ENCODE data around the gene LHFPL2. TPM values are rescaled to one million over a fixed set of nuclear protein-coding genes. Genes with fewer than 3 reads are reported as not detected.

Gene LHFPL2
- total RNA-seq, 3 donors from 2014 or later, result 44.8 to 63.6 (median 50.2) TPM

DNA sequence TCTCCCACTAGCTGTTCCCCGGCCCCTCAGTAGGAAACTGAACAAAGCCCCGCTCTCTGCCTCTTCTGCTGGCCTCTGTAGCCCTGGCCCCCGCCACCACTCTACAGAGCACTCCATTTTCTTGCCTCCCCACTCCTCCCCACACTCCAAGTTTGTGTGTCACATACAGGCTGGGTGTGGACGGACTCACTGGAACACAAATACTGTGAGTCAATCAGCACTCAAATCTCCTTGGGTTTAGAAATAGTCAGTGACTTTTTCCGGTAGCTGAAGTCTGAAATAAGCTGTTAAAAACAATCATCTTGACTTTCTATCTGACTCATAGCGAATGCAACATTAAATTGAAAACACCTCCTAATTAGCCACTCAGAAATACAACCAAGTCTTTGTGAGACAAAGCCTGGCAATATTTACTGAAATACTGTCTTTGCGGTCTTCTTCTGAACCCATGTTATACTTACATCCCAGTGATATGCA is 122.5 kb downstream of the LHFPL2 start:
- TF ChIP-seq, protein P1, sequence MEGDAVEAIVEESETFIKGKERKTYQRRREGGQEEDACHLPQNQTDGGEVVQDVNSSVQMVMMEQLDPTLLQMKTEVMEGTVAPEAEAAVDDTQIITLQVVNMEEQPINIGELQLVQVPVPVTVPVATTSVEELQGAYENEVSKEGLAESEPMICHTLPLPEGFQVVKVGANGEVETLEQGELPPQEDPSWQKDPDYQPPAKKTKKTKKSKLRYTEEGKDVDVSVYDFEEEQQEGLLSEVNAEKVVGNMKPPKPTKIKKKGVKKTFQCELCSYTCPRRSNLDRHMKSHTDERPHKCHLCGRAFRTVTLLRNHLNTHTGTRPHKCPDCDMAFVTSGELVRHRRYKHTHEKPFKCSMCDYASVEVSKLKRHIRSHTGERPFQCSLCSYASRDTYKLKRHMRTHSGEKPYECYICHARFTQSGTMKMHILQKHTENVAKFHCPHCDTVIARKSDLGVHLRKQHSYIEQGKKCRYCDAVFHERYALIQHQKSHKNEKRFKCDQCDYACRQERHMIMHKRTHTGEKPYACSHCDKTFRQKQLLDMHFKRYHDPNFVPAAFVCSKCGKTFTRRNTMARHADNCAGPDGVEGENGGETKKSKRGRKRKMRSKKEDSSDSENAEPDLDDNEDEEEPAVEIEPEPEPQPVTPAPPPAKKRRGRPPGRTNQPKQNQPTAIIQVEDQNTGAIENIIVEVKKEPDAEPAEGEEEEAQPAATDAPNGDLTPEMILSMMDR (IDR thresholded peaks at IDR 0.05), result no peak
- no peak for DNase-seq
- intact Hi-C loops (cut with DNase I, micrococcal nuclease), result no loop called here
- Histone ChIP-seq H3K36me3 (ENCODE audit: low read depth) (no peaks in the 10 kb centered on the region), H3K4me1 (ENCODE audit: low read depth) (no peaks in the 10 kb centered on the region), H3K9me3 (no peaks in the 10 kb centered on the region), H3K4me3 (no peak overlapping the region)
- peak; percentile 54 for ATAC-seq

DNA sequence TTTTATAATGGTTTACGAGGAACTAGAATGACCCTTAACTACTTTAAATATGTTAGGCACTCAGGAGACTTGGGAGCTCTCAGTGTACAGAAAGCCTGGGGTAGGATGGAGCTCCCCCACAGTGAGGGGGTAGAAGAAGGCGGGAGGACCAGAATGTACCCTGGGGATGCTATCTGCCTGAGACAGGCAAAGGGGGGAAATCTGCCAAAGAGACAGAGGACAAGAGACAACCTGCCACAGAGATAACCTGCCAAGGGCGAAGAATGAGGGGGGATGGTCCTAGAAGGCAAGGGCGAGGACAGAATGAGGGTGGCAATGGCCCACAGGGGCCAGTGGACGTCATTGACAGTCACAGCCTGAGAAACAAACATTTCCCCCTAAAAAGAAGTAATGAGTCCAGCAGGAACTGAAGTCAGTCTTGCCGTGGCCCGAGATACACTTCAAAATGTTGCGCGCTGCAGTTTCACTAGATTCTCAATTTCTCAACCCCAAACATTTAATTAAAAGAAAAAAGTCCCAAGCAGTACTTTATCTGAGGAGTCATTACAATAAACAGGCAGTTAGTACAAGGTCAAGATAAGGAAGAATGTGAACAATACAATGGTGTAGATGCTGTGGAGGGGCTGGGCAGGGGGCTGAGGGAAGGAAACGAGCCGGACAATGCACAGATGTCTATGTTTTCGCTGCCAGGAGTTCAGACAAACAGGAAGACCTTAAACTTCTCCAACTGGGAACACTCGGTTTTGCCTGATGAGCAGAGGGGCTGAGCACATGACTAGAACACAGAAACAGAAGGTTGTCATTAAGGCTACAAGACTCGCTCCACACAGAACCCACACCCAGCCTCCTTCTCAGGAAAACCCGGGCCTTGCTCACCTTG is 125.0 kb downstream of the LHFPL2 start:
- TF ChIP-seq, protein P1 (IDR thresholded peaks at IDR 0.05), result no peak
- no peak for DNase-seq

DNA sequence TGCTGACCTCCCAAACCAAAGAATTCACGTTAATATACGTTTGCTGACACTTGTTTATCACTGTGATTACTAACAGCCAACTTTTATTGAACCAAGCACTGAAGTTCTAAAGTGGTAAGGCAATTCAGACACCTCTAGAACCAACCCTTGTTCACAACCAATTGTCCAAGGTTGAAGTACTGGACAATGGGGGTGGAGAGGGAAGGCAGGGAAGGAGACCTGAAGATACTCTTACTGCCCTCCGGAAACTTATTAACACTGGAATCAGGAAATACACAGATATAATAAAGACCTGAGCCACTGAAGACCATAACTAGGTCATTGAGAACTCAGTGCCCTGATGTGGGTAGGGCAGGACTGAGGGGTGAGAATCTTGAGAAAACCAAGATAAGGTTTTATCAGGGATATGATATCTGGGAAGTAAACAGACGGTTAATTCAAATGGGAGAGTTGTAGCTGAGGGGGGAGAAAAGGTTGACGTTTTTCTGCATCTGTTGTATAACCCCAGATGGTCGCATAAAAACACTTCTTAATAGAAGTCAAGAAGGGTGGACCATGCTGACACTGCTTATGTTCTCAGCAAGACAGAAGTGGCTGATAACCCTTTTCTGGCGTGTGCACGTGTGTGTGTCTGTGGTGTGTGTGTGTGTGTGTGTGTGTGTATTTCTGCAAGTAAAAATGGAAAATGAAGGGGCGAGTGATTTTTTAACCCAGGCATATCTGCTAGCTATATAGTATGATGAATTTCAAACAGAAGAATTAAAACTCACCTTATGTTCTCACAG is 125.9 kb downstream of the LHFPL2 start:
- no peak for ATAC-seq
- H3K4me1 ChIP-seq (ENCODE audit: low read depth), result peaks cover 6% of the 10 kb centered on the region
- H3K36me3 ChIP-seq (ENCODE audit: low read depth), result no peaks in the 10 kb centered on the region
- TF ChIP-seq, protein P1 (IDR thresholded peaks at IDR 0.05), result no peak
- no peak overlapping the region for H3K4me3 ChIP-seq
- no peaks in the 10 kb centered on the region for H3K9me3 ChIP-seq
- DNase-seq, result no peak
- intact Hi-C loops (cut with DNase I, micrococcal nuclease), result no loop called here

More for the DNA sequence above, 125.0 kb downstream of the LHFPL2 start:
- H3K9me3 ChIP-seq, result no peaks in the 10 kb centered on the region
- no peak overlapping the region for H3K4me3 ChIP-seq
- ATAC-seq, result no peak
- H3K4me1 ChIP-seq (ENCODE audit: low read depth), result peaks cover 6% of the 10 kb centered on the region
- intact Hi-C loops (cut with DNase I, micrococcal nuclease), result no loop called here
- no peaks in the 10 kb centered on the region for H3K36me3 ChIP-seq (ENCODE audit: low read depth)

DNA sequence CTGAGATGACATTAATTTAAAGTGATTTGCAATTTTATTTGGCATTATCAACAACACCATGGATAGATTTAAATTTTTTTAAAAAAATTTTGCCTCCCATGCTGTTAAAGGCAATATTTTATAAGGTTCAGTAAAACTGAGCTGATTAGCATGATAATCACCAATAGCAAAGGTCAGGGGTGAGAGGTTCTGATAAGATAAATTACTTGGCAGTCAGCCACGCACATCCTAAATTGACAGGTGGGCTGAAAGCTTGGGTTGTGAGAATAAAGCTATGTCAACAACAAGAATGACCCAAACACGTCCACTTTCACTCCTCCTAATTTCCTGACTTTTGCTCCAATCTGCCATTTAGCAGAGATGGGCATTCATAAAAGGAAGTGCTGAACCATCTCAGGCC is 127.1 kb downstream of the LHFPL2 start:
- no peak overlapping the region for H3K4me3 ChIP-seq
- intact Hi-C loops (cut with DNase I, micrococcal nuclease), result no loop called here
- ATAC-seq (no peak), DNase-seq (no peak)
- no peaks in the 10 kb centered on the region for H3K9me3 ChIP-seq
- peaks cover 6% of the 10 kb centered on the region for H3K4me1 ChIP-seq (ENCODE audit: low read depth)
- no peaks in the 10 kb centered on the region for H3K36me3 ChIP-seq (ENCODE audit: low read depth)
- TF ChIP-seq, protein P1 (IDR thresholded peaks at IDR 0.05), result no peak

DNA sequence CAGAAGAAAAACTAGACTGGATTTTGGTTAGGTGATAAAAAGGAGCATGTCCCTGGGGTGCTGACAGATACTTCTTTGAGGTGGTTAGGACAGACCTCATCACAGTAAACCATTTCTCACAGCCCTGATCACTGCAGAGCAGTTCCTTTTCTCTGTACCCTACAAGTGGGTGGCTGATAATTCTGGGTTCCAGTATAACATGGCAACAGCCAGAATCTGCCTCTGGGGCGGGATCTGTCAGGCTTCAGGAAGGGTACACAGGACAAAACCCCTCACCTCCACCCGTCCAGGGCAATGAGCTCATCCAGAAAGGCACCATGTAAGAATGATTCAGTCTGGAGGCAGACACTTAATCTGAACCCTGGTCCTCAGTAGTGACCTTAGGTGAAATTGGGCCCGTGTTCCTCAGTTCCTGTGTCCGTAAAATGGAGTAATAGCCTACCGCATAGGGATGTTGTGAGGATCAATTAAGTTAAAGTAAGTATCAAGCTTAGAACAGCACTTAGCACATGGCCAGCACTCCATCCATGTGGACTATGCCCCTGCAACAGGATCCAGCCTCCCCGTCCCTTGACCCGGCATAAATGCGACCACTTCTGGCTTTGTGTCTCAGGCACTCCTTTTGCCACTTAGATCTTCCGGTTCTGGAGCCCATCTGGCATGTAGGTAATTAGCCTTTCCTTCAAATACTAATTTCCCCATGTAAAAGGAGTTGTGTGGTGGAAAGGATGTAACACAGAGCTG is 129.2 kb downstream of the LHFPL2 start:
- intact Hi-C loops (cut with DNase I, micrococcal nuclease), result no loop called here
- H3K36me3 ChIP-seq (ENCODE audit: low read depth), result no peaks in the 10 kb centered on the region
- TF ChIP-seq, protein P1 (IDR thresholded peaks at IDR 0.05), result no peak
- ATAC-seq, result peak; percentile 21
- H3K9me3 ChIP-seq, result no peaks in the 10 kb centered on the region
- H3K4me3 ChIP-seq, result no peak overlapping the region
- no peak for DNase-seq
- peaks cover 6% of the 10 kb centered on the region for H3K4me1 ChIP-seq (ENCODE audit: low read depth)

All from mucosa of descending colon (tissue), 3 donors.